IMR-90 (cell line): ENCODE measurements around the gene GNL3L. TPM values are rescaled to one million over a fixed set of nuclear protein-coding genes. Genes with fewer than 3 reads are reported as not detected.

Source experiments
- ATAC-seq: fragments of 200-7000 bp; cut with Tn5 transposase; 2 replicates; pipeline ENCODE4 v1.9.1; 2020; ENCODE audit warnings: low read depth, mild to moderate bottlenecking, moderate library complexity
- BruUV-seq: library from RNA; stranded (reverse); fragments of 400-500 nt; replicated peaks from 2 replicates; lab custom pipeline; 2021; lab: Mats Ljungman, UMichigan
- CTCF ChIA-PET: fragments of 300-600 bp; formaldehyde crosslinking; extraction: SDS; loops from one replicate; lab custom pipeline; 2021; ENCODE audit warnings: antibody characterized with exemption; lab: Yijun Ruan, JAX
- POLR2A ChIA-PET: fragments of 300-600 bp; sonication (Branson Sonifier 250); formaldehyde crosslinking; loops from one replicate; lab custom pipeline; 2022; ENCODE audit warnings: antibody characterized with exemption; ENCODE audit not compliant: unreplicated experiment; lab: Charles Lee
- DNase-seq: peaks from one replicate; pipeline ENCODE4 v3.0.0; 2013
- H2AFZ ChIP-seq: replicated peaks from 2 replicates; pipeline ENCODE3; 2013; ENCODE audit warnings: low read length, mild to moderate bottlenecking; ENCODE audit not compliant: poor library complexity
- H2AK5ac ChIP-seq: 2 replicates; pipeline ENCODE4 v1.6.1; 2013; ENCODE audit warnings: low read depth, low read length, inconsistent platforms
- H2AK9ac ChIP-seq: replicated peaks from 2 replicates; pipeline ENCODE3; 2013; ENCODE audit warnings: mild to moderate bottlenecking, low read depth, low read length, moderate library complexity; ENCODE audit not compliant: poor library complexity
- H2BK120ac ChIP-seq: 2 replicates; pipeline ENCODE4 v1.6.1; 2013; ENCODE audit warnings: low read depth, low read length, inconsistent platforms
- H2BK15ac ChIP-seq: 3 replicates; pipeline ENCODE4 v1.6.1; 2013; ENCODE audit warnings: low read depth, low read length, inconsistent platforms
- H2BK20ac ChIP-seq: 2 replicates; pipeline ENCODE4 v1.6.1; 2013; ENCODE audit warnings: low read depth, mild to moderate bottlenecking, inconsistent platforms, low read length, moderate library complexity
- H2BK5ac ChIP-seq: 2 replicates; pipeline ENCODE4 v1.6.1; 2013; ENCODE audit warnings: mild to moderate bottlenecking, low read depth, low read length, inconsistent platforms; ENCODE audit not compliant: poor library complexity, severe bottlenecking
- H3K14ac ChIP-seq: replicated peaks from 2 replicates; pipeline ENCODE4 v1.6.1; 2013; ENCODE audit warnings: low read depth, low read length, inconsistent platforms
- H3K18ac ChIP-seq: 2 replicates; pipeline ENCODE4 v1.6.1; 2013; ENCODE audit warnings: low read depth, low read length, control low read depth
- H3K23ac ChIP-seq: 2 replicates; pipeline ENCODE4 v1.6.1; 2013; ENCODE audit warnings: low read depth, low read length, inconsistent platforms
- H3K27ac ChIP-seq: 2 replicates; pipeline ENCODE4 v1.5.1; 2013; ENCODE audit warnings: mild to moderate bottlenecking, control low read depth, low read length; ENCODE audit not compliant: insufficient read depth
- H3K27me3 ChIP-seq: 2 replicates; pipeline ENCODE4 v1.6.1; 2013; ENCODE audit warnings: low read length; ENCODE audit not compliant: control insufficient read depth, insufficient read depth
- H3K36me3 ChIP-seq: 2 replicates; pipeline ENCODE4 v1.6.1; 2013; ENCODE audit warnings: low read length, mixed read lengths; ENCODE audit not compliant: control insufficient read depth, insufficient read depth
- H3K4ac ChIP-seq: 2 replicates; pipeline ENCODE4 v1.6.1; 2013; ENCODE audit warnings: low read depth, low read length, inconsistent platforms
- H3K4me1 ChIP-seq: 2 replicates; pipeline ENCODE4 v1.6.1; 2013; ENCODE audit warnings: low read length, mixed read lengths; ENCODE audit not compliant: control insufficient read depth, insufficient read depth
- H3K4me2 ChIP-seq: 2 replicates; pipeline ENCODE4 v1.6.1; 2013; ENCODE audit warnings: low read depth, mild to moderate bottlenecking, control low read depth, low read length, moderate library complexity
- H3K4me3 ChIP-seq: 2 replicates; pipeline ENCODE4 v1.5.1; 2013; ENCODE audit warnings: low read depth, mild to moderate bottlenecking, control low read depth, low read length, moderate library complexity; ENCODE audit not compliant: insufficient read depth
- H3K56ac ChIP-seq: 2 replicates; pipeline ENCODE4 v1.6.1; 2013; ENCODE audit warnings: low read length, inconsistent platforms; ENCODE audit not compliant: insufficient read depth; ENCODE audit errors: extremely low read depth
- H3K79me1 ChIP-seq, 2 experiments: 2 replicates each; pipeline ENCODE4 v1.6.1; 2013; ENCODE audit warnings: low read length in 2 of 2, inconsistent platforms in 1 of 2, low read depth in 1 of 2
- H3K9ac ChIP-seq: 2 replicates; pipeline ENCODE4 v1.6.1; 2013; ENCODE audit warnings: low read depth, low read length, control low read depth
- H3K9me1 ChIP-seq: 2 replicates; pipeline ENCODE4 v1.6.1; 2013; ENCODE audit warnings: low read length, inconsistent platforms; ENCODE audit not compliant: insufficient read depth
- H3K9me3 ChIP-seq: 2 replicates; pipeline ENCODE4 v1.6.1; 2013; ENCODE audit warnings: low read length; ENCODE audit not compliant: control insufficient read depth, insufficient read depth
- H4K20me1 ChIP-seq: 2 replicates; pipeline ENCODE4 v1.6.1; 2013; ENCODE audit warnings: low read length, inconsistent platforms; ENCODE audit not compliant: insufficient read depth
- H4K5ac ChIP-seq: 2 replicates; pipeline ENCODE4 v1.6.1; 2013; ENCODE audit warnings: mild to moderate bottlenecking, low read depth, low read length, control low read depth
- H4K8ac ChIP-seq, 2 experiments: 2 replicates each; pipeline ENCODE4 v1.6.1; 2013; ENCODE audit warnings: low read depth in 2 of 2, low read length in 2 of 2, control low read depth in 1 of 2, inconsistent platforms in 1 of 2
- H4K91ac ChIP-seq: 2 replicates; pipeline ENCODE4 v1.6.1; 2013; ENCODE audit warnings: low read depth, low read length, inconsistent platforms; ENCODE audit not compliant: insufficient read depth
- BHLHE40 ChIP-seq: fragments of 150-350 bp; IDR thresholded peaks from 2 replicates; pipeline ENCODE4 v1.6.1; 2016; ENCODE audit warnings: mild to moderate bottlenecking, low read depth, low read length
- CEBPB ChIP-seq: IDR thresholded peaks from 2 replicates; pipeline ENCODE4 v1.6.1; 2012; ENCODE audit warnings: low read depth, low read length, improper control_type of control experiment
- CHD1 ChIP-seq: IDR thresholded peaks from 2 replicates; pipeline ENCODE4 v1.6.1; 2012; ENCODE audit warnings: low read depth, low read length, improper control_type of control experiment
- FOS ChIP-seq: fragments of 150-350 bp; IDR thresholded peaks from 2 replicates; pipeline ENCODE4 v1.6.1; 2016; ENCODE audit warnings: low read depth, low read length
- MAFK ChIP-seq: IDR thresholded peaks from 2 replicates; pipeline ENCODE4 v1.6.1; 2012; ENCODE audit warnings: low read depth, low read length, improper control_type of control experiment
- NFE2L2 ChIP-seq: fragments of 150-350 bp; IDR thresholded peaks from 2 replicates; pipeline ENCODE4 v1.6.1; 2016; ENCODE audit warnings: low read depth, mild to moderate bottlenecking, low read length
- POLR2A ChIP-seq: IDR thresholded peaks from 2 replicates; pipeline ENCODE4 v1.6.1; 2012; ENCODE audit warnings: mild to moderate bottlenecking, low read depth, low read length
- RAD21 ChIP-seq: IDR thresholded peaks from 2 replicates; pipeline ENCODE4 v1.6.1; 2012; ENCODE audit warnings: low read length, improper control_type of control experiment
- RCOR1 ChIP-seq: IDR thresholded peaks from 2 replicates; pipeline ENCODE4 v1.6.1; 2012; ENCODE audit warnings: mild to moderate bottlenecking, low read length, improper control_type of control experiment; ENCODE audit not compliant: insufficient replicate concordance
- RFX5 ChIP-seq: IDR thresholded peaks from 2 replicates; pipeline ENCODE4 v1.8.0; 2012; ENCODE audit warnings: low read depth, mild to moderate bottlenecking, low read length, moderate library complexity
- SMC3 ChIP-seq: fragments of 150-350 bp; IDR thresholded peaks from 2 replicates; pipeline ENCODE4 v1.6.1; 2016; ENCODE audit warnings: low read depth, mild to moderate bottlenecking, antibody characterized with exemption, low read length, moderate library complexity
- WGBS, 2 experiments: methylation state at CpG; one replicate each; pipeline versions ENCODE4 v1.1.5 to v1.1.7; 2013; ENCODE audit warnings: missing lambda C conversion rate in 2 of 2; ENCODE audit not compliant: insufficient read length in 1 of 2; ENCODE audit errors: extremely low coverage in 2 of 2; 5-methylcytosine and 5-hydroxymethylcytosine counted together
- dilution Hi-C: fragments of 300-500 bp; cut with HindIII; formaldehyde crosslinking; loops from one replicate; pipeline ENCODE4 v1.14.3; 2018; ENCODE audit warnings: low sequenced_read_pairs; ENCODE audit not compliant: unreplicated experiment
- in situ Hi-C: fragments of 300-500 bp; cut with MboI; formaldehyde crosslinking; loops from 3 replicates; pipeline ENCODE4 v1.14.3; 2019; ENCODE audit warnings: low sequenced_read_pairs, inconsistent platforms, mixed read lengths
- intact Hi-C: fragments of 100-400 bp; cut with micrococcal nuclease; formaldehyde crosslinking; loops from 2 replicates; pipeline ENCODE4 v1.10.0; 2022
- polyA plus RNA-seq, 3 experiments: library from polyadenylated mRNA; depleted of rRNA; stranded (reverse); fragments of >200 nt; gene quantifications; 2 replicates each; pipeline ENCODE4 v1.2.3, GENCODE V29; 2012; ENCODE audit warnings: low replicate concordance in 1 of 3
- total RNA-seq: library from RNA; depleted of rRNA; stranded (reverse); fragments of >200 nt; gene quantifications from 2 replicates; pipeline ENCODE4 v1.2.3, GENCODE V29; 2012
- TF ChIP-seq, protein P1 (sequence below): conservative IDR thresholded peaks from 2 replicates; pipeline ENCODE4 v1.5.1; 2012; ENCODE audit warnings: mild to moderate bottlenecking, low read depth, low read length, improper control_type of control experiment
- TF ChIP-seq, protein P2 (sequence below): fragments of 150-350 bp; IDR thresholded peaks from 2 replicates; pipeline ENCODE4 v1.6.1; 2016; ENCODE audit warnings: low read depth, mild to moderate bottlenecking, low read length, moderate library complexity, borderline replicate concordance

The GNL3L gene
- total and polyA plus RNA-seq, 2 of the 4 experiments (the other 2 are of a cell fraction): 16.5 to 48.8 TPM

DNA sequence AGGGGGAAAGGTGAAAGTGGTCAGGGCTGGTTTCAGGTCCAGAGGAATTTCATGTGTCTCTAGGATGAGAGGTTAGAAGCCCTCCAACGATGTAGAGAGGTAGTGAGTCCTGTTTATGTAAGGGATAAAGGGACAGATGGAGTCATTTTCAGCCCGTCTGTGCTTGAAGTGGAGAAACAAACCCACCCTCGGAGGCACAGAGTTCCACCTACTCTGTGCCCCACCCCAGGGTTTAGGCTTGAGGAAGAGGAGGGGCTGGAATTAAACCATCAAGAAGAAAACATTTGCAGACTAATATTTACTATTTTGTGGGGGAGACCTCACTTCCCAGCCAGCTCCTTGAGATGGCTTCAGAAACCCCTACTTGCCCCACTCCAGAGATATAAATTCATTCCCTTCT, 868 bp upstream of the GNL3L start:
- no peak for TF ChIP-seq SMC3
- no peak for TF ChIP-seq RCOR1
- TF ChIP-seq FOS: no peak
- TF ChIP-seq, protein P1, sequence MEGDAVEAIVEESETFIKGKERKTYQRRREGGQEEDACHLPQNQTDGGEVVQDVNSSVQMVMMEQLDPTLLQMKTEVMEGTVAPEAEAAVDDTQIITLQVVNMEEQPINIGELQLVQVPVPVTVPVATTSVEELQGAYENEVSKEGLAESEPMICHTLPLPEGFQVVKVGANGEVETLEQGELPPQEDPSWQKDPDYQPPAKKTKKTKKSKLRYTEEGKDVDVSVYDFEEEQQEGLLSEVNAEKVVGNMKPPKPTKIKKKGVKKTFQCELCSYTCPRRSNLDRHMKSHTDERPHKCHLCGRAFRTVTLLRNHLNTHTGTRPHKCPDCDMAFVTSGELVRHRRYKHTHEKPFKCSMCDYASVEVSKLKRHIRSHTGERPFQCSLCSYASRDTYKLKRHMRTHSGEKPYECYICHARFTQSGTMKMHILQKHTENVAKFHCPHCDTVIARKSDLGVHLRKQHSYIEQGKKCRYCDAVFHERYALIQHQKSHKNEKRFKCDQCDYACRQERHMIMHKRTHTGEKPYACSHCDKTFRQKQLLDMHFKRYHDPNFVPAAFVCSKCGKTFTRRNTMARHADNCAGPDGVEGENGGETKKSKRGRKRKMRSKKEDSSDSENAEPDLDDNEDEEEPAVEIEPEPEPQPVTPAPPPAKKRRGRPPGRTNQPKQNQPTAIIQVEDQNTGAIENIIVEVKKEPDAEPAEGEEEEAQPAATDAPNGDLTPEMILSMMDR: no peak
- TF ChIP-seq NFE2L2: no peak
- TF ChIP-seq RAD21: no peak
- no peak for TF ChIP-seq CEBPB
- TF ChIP-seq POLR2A: no peak
- TF ChIP-seq CHD1: no peak
- no peak for TF ChIP-seq BHLHE40
- TF ChIP-seq MAFK: no peak
- TF ChIP-seq, protein P2, sequence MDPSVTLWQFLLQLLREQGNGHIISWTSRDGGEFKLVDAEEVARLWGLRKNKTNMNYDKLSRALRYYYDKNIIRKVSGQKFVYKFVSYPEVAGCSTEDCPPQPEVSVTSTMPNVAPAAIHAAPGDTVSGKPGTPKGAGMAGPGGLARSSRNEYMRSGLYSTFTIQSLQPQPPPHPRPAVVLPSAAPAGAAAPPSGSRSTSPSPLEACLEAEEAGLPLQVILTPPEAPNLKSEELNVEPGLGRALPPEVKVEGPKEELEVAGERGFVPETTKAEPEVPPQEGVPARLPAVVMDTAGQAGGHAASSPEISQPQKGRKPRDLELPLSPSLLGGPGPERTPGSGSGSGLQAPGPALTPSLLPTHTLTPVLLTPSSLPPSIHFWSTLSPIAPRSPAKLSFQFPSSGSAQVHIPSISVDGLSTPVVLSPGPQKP: no peak
- TF ChIP-seq RFX5: no peak
- H2AK5ac ChIP-seq: peak overlapping the region; percentile 89; the same call in 1 of the 2 replicates
- H3K56ac ChIP-seq: peak overlapping the region; percentile 39; the same call in 1 of the 2 replicates
- no peak for DNase-seq
- CTCF ChIA-PET: no interaction called here
- H3K4me1 ChIP-seq: peaks cover under 1% of the 10 kb centered on the region
- no peaks in the 10 kb centered on the region for H3K9me1 ChIP-seq
- H3K4ac ChIP-seq: peak overlapping the region; percentile 92
- peak overlapping the region; percentile 89 for H4K91ac ChIP-seq
- peak overlapping the region; percentile 92 for H3K14ac ChIP-seq
- H4K5ac ChIP-seq: peak overlapping the region; percentile 91
- no peak overlapping the region for H2BK120ac ChIP-seq
- H2AFZ ChIP-seq: peak overlapping the region; percentile 80
- H2BK5ac ChIP-seq: peak overlapping the region; percentile 89
- dilution Hi-C loops: no loop called here
- H2AK9ac ChIP-seq: peak overlapping the region; percentile 65
- H3K79me1 ChIP-seq: peaks cover 0 to 29% of the 10 kb centered on the region in 2 experiments; a peak in 3 of 4 replicates
- in situ Hi-C loops: no loop called here
- peak overlapping the region; percentile 90; the same call in 1 of the 2 replicates for H3K27ac ChIP-seq
- peak overlapping the region; percentile 97 to 98 for H4K8ac ChIP-seq
- peak overlapping the region; percentile 54; the same call in 1 of the 2 replicates for H3K23ac ChIP-seq
- no peaks in the 10 kb centered on the region for H3K27me3 ChIP-seq
- H2BK20ac ChIP-seq: no peak overlapping the region; the same call in 1 of the 2 replicates
- H3K36me3 ChIP-seq: no peaks in the 10 kb centered on the region
- ATAC-seq: no peak
- POLR2A ChIA-PET: no interaction called here
- H3K4me2 ChIP-seq: peak overlapping the region; percentile 62
- intact Hi-C loops: loop anchor here (2.0 kb wide), 1 partner anchor 32 kb away; the partner anchor contains the start of gene FGD1
- H4K20me1 ChIP-seq: no peaks in the 10 kb centered on the region
- peak overlapping the region; percentile 74; the same call in 1 of the 2 replicates for H3K18ac ChIP-seq
- no CpG with 5 or more reads among the region's 3 CpGs for WGBS, 2 experiments
- no peak overlapping the region; the same call in 1 of the 2 replicates for H3K4me3 ChIP-seq
- H3K9me3 ChIP-seq: 0 out of 2 replicates have a peak, but pooled peaks cover 2% of the 10 kb centered on the region
- H3K9ac ChIP-seq: peak overlapping the region; percentile 73; the same call in 1 of the 2 replicates
- H2BK15ac ChIP-seq: 0 out of 3 replicates have a peak overlapping the region, but pooled peaks have one; percentile 10
- no TSS peak for BruUV-seq
